Posterior cingulate gyrus (tissue), 11 donors: ENCODE measurements around the gene TGFB1I1.
"Not testable (repeated sequence)": the region's sequence is repeated elsewhere in the genome, so short reads cannot be mapped to it uniquely, and the experiment has no call there.

Experiments
- DNase-seq, 10 donors: peaks; one replicate each; pipeline versions ENCODE4 v3.0.0 to v3.0.0-alpha.2; 2020 to 2021; ENCODE audit warnings: mixed read lengths in 3 of 10
- intact Hi-C: fragments of 100-400 bp; cut with DNase I; formaldehyde crosslinking; loops from one replicate; pipeline ENCODE4 v1.15.1; 2023

Gene TGFB1I1

DNA sequence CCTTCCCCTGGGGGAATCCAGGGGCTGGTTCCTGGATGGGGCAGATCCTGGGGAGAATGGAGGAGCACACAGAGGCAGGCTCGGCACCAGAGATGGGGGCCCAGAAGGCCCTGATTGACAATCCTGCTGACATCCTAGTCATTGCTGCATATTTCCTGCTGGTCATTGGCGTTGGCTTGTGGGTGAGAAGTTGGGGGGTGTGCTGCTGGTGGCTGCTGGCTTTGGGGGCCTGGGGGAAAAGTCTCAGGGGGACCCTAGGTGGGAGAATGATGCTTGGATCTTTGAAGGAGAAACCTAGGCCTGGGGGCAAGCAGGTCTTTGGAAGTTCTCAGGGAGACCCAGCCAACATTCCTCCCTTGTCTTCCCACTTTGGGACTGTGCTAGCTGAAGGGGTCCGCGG lies 11.1 kb downstream of the TGFB1I1 start, which contains the start of gene SLC5A2:
Gene SLC5A2, plus strand, starts transcription at position 43 of the 400 bp plus-strand sequence. Its CDS starts 14 bp downstream, at position 57.
- peak in 1 of 10 donors; percentile 32 for DNase-seq
- intact Hi-C loops, result no loop called here

- intact Hi-C loops, DNase-seq: not testable (repeated sequence)
Observed at GRCh38 chr16:31484048-31484447, 12.1 kb downstream of the TGFB1I1 start.

- intact Hi-C loops, result no loop called here
- DNase-seq, result peak in 2 of 10 donors; percentile 63 to 72
Observed at GRCh38 chr16:31484491-31485171, 12.7 kb downstream of the TGFB1I1 start.

- DNase-seq, result peak in 2 of 10 donors; percentile 34 to 54
- intact Hi-C loops, result no loop called here
Observed at GRCh38 chr16:31485571-31485970, 13.6 kb downstream of the TGFB1I1 start.

GRCh38 chr16:31486045-31486444 lies 14.1 kb downstream of the TGFB1I1 start:
- intact Hi-C loops, result no loop called here

GRCh38 chr16:31487071-31487719 lies 15.2 kb downstream of the TGFB1I1 start:
- intact Hi-C loops, result no loop called here
- no peak for DNase-seq

More at GRCh38 chr16:31486045-31486444, 14.1 kb downstream of the TGFB1I1 start:
- peak in 2 of 10 donors; percentile 22 to 64 for DNase-seq

DNA sequence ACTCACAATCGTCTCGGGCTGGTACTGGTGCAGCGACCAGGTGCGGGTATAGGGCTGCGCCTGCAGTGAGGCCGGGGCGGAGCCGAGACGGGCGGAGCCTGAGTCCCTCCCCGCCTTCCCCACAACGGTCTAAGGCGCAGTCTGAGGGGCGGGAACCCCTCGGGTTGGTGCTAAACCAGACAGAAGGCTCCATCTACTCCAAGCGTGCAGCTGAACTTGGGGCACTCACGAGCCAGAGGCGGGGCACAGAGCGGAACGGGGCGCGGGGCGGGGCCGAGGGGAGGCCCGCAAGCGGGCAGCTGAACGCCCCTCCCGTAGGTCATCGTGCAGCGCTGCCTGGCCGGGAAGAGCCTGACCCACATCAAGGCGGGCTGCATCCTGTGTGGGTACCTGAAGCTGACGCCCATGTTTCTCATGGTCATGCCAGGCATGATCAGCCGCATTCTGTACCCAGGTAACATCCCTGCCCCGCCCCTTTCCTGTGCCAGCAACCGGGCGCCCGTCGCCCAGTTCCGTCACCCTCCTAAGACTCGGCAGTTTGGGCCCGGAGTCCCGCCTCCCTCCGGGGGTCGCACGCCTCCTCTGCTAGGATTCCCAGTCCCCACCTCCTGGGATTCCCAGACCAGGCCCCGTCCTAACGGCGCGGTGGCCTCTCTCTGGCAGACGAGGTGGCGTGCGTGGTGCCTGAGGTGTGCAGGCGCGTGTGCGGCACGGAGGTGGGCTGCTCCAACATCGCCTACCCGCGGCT lies 15.9 kb downstream of the TGFB1I1 start:
- intact Hi-C loops, result no loop called here
- DNase-seq, result peak in 4 of 10 donors; percentile 33 to 92 (median 85)

DNA sequence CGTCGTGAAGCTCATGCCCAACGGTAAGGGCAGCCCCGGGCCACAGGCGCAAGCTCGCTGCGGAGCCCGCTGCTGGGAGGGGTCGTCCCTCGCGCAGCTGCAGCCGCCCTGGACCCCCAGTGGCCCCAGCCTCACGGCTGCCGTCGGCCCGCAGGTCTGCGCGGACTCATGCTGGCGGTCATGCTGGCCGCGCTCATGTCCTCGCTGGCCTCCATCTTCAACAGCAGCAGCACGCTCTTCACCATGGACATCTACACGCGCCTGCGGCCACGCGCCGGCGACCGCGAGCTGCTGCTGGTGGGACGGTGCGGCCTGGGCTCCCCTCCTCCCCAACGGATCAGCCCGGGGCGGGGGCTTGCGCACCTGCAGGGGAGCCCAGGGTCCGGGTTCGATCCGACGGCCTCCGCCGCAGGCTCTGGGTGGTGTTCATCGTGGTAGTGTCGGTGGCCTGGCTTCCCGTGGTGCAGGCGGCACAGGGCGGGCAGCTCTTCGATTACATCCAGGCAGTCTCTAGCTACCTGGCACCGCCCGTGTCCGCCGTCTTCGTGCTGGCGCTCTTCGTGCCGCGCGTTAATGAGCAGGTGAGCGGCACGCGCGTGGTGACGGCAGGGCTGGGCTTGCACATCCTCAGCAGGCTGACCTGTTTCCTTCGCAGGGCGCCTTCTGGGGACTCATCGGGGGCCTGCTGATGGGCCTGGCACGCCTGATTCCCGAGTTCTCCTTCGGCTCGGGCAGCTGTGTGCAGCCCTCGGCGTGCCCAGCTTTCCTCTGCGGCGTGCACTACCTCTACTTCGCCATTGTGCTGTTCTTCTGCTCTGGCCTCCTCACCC lies 16.7 kb downstream of the TGFB1I1 start:
- intact Hi-C loops, result no loop called here
- peak in 3 of 10 donors; percentile 71 to 86 (median 73) for DNase-seq

DNA sequence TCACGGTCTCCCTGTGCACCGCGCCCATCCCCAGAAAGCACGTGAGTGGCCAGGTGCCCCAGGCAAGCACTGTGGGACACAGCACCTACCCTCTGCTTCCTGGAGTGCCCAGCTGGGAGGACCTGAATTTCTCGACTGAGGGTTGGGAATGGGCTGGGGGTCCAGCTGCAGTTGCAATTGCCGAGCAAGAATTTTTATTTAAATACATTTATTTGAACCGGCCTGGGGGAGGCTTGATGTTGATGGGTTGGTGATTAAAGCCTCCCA lies 17.3 kb downstream of the TGFB1I1 start:
- DNase-seq, result peak in 2 of 10 donors; percentile 50 to 59
- intact Hi-C loops, result no loop called here

- intact Hi-C loops, result no loop called here
- DNase-seq, result peak in 2 of 10 donors; percentile 29 to 70
Observed at GRCh38 chr16:31489616-31490584, 17.9 kb downstream of the TGFB1I1 start.

DNA sequence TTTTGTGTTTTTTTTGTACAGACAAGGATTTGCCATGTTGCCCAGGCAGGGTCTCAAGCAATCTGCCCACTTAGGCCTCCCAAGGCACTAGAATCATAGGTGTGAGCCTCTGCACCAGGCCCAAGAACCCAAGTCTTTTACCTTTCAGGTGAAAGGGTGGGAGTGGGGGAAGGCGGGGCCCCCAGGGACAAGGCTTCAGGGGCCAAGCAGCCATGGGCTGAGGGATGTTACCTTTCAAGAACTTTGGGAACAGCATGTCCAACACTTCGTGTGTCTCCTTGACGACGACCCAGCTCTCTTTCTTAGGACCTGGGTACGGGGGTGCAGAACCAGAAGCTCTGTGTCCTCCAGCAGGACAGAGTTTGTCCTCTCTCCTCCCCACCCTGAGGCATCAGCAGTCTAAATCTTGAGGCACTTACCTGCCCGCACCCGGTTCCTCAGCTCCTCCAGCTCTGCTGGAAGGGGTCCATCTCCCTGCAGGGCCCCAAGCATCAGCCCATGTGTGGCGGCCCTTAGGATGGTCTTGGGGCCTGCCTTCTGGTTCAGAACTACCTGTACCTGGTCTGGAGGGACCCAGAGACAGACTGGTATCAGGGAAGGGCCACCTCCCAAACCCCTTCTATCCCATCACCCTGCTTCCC lies 19.9 kb downstream of the TGFB1I1 start:
- peak in 1 of 10 donors; percentile 69 for DNase-seq
- intact Hi-C loops, result no loop called here

- DNase-seq, result peak in 1 of 10 donors; percentile 77
- intact Hi-C loops, result no loop called here
Observed at GRCh38 chr16:31493506-31494125, 21.7 kb downstream of the TGFB1I1 start.

- DNase-seq, result peak in 1 of 10 donors; percentile 70
- intact Hi-C loops, result no loop called here
Observed at GRCh38 chr16:31496670-31497069, 24.7 kb downstream of the TGFB1I1 start.

DNA sequence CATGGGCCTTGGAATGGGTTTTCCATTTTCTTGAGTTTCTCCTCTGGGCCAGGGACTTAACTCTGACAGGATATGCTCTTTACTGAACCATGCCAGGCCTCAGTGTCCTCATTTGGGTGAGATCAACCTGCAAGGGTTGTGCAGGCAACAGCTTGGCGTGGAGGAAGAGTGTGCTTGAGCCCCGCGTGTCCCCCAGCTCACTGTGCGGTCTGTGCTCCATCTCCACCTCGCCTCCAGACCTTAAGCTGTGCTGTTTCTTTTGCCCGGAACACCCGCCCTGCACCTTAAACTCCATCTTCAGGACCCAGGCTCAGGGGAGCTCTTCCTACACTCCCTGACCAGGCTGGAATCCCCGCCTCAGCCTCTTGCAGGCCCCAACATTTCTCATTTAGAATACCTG lies 26.5 kb downstream of the TGFB1I1 start:
- peak in 1 of 10 donors; percentile 8 for DNase-seq
- intact Hi-C loops, result no loop called here

- no peak for DNase-seq
- intact Hi-C loops, result loop anchor here (5.0 kb wide), 1 partner anchor 368 kb away; no protein-coding TSS in a partner anchor
Observed at GRCh38 chr16:31499928-31500327, 28.0 kb downstream of the TGFB1I1 start.

DNA sequence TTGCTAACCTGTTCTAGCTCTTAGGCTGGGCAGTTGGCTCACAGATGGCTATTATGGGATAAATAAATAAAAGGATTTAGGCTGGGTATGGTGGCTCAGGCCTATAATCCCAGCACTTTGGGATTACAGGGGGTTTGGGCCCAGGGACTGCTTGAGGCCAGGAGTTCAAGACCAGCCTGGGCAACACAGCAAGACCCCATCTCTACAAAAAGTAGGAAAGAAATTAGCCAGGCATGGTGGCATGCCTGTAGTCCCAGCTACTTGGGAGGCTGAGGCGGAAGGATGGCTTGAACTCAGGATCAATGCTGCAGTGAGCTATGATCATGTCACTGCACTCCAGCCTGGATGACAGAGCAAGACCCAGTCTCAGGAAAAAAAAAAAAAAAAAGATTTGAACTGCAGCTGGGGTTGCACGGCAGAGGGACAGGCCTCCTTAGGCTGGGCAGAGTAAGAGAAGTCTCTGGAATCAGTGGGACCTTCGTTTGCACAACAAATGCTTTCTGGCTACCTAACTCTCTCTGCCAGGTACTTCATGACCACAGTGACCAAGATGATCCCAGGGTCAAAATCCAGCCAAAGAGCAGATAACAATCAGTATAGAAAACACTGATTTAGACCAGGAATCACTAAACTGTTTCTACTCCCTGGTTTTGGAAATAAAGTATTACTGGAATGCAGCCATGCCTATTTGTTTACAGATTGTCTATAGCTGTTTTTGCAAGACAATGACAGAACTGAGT lies 29.4 kb downstream of the TGFB1I1 start:
- intact Hi-C loops, result loop anchor here (5.0 kb wide), 1 partner anchor 369 kb away; no protein-coding TSS in a partner anchor
- no peak for DNase-seq

DNA sequence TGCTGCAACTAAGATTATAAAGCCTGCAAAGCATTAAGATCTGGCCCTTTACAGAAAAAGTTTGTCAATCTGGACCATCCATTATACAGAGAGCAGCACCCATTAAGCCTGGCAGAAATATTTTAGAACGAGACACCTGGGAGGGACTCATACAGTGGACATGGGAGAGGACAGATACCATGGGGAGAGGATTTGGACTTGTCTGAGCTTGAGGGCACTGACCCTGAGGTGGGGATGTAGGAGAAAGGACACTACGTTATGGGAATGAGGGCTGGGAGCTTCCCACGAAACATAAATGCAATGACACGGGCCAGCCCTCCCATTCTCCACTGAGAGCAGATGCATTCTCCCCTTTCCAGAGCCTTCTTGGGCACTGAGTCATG lies 30.0 kb downstream of the TGFB1I1 start:
- DNase-seq, result no peak
- intact Hi-C loops, result loop anchor here (5.0 kb wide), 1 partner anchor 370 kb away; no protein-coding TSS in a partner anchor
